IPS-18c (cell line): Measurements from ENCODE around the gene CDKN2C.
"Not testable (repeated sequence)": the region's sequence is repeated elsewhere in the genome, so short reads cannot be mapped to it uniquely, and the experiment has no call there.

Experiments used
- H3K4me3 ChIP-seq: 2 replicates; pipeline ENCODE4 v1.7.0; 2013; ENCODE audit warnings: low read depth, mild to moderate bottlenecking, low read length, moderate library complexity; ENCODE audit not compliant: insufficient read depth
- H3K9me3 ChIP-seq: one replicate; pipeline ENCODE4 v1.6.1; 2013; ENCODE audit warnings: mild to moderate bottlenecking, low read length, moderate library complexity; ENCODE audit not compliant: control insufficient read depth, insufficient read depth

Gene CDKN2C

DNA sequence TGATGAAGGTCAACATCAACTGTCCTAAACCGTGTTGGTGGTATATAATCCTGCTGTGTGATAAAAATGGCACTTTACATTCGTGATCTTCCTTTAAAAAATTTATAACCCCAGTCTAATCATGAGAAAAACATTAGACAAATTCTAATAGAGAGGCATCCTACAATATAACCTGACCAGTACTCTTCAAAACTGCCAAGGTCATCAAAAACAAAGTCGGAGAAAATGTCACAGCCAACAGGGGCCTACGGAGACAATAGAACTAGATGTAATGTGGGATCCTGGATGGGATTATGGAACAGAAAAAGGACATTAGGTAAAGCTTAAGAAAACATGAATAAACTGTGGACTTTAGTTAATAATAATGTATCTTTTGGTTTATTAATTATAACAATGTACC is 25.0 kb downstream of the CDKN2C start:
- Histone ChIP-seq H3K4me3 (no peak overlapping the region), H3K9me3 (no peaks in the 10 kb centered on the region)

DNA sequence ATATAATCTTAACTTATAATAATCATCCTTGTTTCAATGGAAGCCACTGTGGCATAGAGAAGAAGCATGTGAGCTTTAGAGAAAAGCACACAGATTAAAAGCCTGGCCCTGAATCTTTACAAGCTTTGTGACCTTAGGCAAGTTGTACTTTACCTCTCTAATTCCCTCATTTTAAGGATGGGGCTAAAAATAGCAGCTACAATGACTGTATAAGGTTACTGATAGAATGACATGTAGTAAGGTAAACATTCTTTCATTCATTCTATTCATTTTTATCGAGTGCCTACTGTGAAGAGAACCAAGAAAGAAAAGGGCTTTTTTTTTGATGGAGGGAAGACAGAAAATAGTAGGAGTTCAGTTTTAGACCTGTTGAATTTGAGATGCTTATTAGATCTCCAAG is 25.6 kb downstream of the CDKN2C start:
- peaks cover 2% of the 10 kb centered on the region for H3K9me3 ChIP-seq
- H3K4me3 ChIP-seq: no peak overlapping the region

DNA sequence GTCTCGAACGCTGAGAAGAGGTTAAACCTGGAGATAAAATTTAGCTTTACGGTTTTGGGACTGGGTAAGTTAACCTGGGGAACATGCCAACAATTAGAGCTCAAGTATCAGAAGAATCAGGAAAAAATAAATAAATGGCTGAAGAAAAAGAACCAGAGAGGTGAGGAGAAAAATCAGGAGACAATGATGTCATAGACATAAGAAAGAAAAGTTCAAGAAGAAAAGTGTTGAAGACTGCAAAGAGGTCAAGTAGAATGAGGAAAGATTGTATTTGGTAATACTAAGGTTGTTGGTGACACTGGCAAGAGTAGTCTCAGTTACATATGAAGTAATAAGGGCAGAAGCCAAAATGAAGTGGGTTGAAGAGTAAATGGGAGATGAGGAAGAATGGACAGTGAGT is 26.0 kb downstream of the CDKN2C start:
- H3K4me3 ChIP-seq: no peak overlapping the region
- peaks cover 2% of the 10 kb centered on the region for H3K9me3 ChIP-seq

DNA sequence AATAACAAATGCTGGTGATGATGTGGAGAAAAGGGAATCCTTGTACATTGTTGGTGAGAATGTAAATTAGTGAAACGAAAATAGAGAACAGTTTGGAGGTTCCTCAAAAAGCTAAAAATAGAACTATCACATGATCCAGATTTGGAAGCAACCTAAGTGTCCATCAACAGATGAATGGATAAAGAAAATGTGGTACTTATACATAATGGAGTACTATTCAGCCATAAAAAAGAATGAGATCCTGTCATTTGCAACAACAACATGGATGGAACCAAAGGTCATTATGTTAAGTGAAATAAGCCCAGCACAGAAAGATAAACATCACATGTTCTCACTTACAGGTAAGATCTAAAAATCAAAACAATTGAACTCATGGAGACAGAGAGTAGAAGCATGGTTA is 29.3 kb downstream of the CDKN2C start:
- not testable (repeated sequence) for H3K4me3 ChIP-seq, H3K9me3 ChIP-seq

DNA sequence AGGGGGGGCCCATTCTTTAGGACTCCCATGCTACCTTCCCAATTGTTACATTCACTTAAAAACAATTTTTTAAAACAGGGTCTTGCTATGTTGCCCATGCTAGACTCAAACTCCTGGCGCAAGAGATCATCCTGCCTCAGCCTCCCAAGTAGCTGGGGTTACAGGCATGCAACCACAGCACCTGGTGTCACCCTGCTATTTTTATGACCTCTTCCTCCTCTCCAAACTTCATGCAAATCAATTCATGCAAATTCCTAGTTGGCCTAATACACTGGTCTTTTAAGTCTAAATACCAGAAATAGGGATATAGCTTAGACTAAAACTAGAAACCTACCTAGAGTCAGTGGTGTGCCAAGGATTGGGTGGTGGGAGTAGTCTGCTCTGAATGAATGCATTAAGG is 30.1 kb downstream of the CDKN2C start:
- Histone ChIP-seq H3K9me3 (peaks cover 2% of the 10 kb centered on the region), H3K4me3 (no peak overlapping the region)

DNA sequence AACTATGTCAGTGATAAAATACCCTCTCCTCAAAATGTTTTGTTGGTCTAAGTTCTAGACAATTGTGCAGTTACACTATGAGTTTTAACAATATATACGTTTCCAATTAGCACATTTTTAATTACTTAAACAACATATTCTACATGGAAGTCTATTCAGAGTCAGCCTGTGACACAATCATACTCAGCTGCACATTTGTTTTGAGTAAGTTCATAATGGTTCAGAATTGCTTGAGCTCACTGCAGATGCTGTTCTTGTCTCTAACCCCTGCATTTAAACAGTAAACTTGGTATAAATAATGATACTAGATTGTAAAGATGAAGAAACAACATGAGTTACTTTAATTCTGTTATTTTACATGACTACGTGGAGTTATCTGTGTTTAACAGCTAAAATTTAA is 30.6 kb downstream of the CDKN2C start:
- Histone ChIP-seq H3K9me3 (peaks cover 2% of the 10 kb centered on the region), H3K4me3 (no peak overlapping the region)

DNA sequence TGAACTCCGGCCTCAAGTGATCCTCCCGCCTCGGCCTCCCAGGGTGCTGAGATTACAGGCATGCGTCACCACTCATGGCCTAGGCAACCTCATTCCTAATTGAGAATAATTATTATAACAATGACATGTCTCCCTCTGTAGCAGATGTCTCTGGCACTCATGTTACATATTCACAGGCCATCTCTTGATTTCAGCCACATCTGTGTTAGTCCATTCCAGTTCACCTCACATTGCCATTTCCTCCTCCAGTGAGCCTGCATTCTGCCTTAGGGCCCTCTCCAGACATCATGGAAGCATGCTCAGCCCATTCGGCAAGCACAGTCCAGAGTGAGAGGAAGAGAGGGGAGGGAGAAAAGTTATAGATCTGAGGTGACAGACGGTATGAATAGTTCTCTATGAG is 32.5 kb downstream of the CDKN2C start:
- Histone ChIP-seq H3K9me3 (peaks cover 2% of the 10 kb centered on the region), H3K4me3 (no peak overlapping the region)

DNA sequence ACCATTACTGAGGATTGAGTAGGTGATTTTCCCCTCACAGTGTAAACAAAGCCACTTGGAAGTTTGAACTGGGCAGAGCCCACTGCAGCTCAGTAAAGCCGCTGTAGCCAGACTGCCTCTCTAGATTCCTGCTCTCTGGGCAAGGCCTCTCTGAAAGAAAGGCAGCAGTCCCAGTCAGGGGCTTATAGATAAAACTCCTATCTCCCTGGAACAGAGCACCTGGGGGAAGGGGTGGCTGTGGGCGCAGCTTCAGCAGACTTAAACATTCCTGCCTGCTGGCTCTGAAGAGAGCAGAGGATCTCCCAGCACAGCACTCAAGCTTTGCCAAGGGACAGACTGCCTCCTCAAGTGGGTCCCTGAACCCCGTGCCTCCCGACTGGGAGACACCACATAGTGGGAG is 35.5 kb downstream of the CDKN2C start:
- not testable (repeated sequence) for H3K9me3 ChIP-seq, H3K4me3 ChIP-seq

DNA sequence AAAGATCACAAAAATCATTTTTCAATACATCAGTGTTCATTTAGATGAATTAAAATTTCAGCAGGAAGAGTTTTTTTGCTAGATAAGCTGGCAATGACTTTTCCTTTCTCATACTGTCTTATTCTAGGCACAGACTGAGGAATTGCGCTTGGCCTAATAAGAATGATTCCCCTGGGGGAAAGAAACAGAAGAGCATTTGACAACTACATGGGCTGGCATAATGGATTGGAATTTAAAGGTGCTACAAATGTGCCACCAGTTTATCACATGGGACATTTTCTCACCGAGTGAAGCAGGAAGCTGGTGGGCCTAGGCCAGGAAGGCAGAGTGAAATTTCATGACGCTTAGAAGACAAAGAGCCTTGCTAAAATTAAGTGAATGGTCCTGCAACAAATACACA is 39.3 kb downstream of the CDKN2C start:
- Histone ChIP-seq H3K9me3 (no peaks in the 10 kb centered on the region), H3K4me3 (no peak overlapping the region)

DNA sequence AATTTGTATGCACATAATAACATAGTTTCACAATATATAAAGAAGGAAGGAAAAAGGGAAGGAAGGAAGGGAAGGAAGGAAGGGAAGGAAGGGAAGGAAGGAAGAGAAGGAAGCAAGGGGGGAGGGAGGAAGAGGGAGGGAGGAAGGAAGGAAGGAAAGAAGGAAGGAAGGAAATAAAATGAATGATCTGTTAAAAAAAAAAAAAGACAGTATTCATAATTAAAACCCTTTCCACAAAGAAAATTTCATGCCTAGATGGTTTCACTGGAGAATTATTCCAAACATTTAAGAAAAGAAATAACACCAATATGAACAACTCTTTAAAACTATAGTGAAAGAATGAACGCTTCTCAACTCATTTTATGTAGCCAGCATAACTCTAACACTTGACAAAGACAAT is 44.8 kb downstream of the CDKN2C start:
- no peak overlapping the region for H3K4me3 ChIP-seq
- H3K9me3 ChIP-seq: no peaks in the 10 kb centered on the region

DNA sequence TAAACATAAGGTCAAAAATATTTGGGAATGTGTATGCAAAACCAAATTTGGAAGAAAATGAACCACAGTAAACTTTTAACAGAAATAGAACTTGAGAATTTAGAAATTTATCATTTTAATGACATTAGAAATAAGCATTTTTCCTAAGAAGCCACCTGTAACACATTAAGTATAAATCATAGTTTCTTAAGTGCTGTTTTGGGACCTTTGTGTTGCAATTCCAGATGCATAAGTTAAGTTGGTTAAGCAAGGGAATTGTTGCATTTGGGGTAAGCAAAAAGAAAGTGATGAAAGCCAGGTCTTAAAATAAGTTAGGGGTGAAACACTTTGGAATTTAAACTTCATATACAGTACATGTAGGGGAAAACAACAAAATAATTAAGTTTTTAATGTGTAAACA is 49.8 kb downstream of the CDKN2C start:
- H3K9me3 ChIP-seq: no peaks in the 10 kb centered on the region
- no peak overlapping the region for H3K4me3 ChIP-seq
